KOPT-K1 (cell line): ENCODE results near the gene TOPAZ1.

ENCODE experiments used
- H3K27ac ChIP-seq: fragments of 200-600 bp; sonication (generic); 2 replicates; pipeline ENCODE4 v1.5.1; 2016; ENCODE audit warnings: antibody characterized with exemption, mild to moderate bottlenecking, low read depth, low read length; ENCODE audit not compliant: poor library complexity, severe bottlenecking
- H3K36me3 ChIP-seq: fragments of 200-600 bp; sonication (generic); 2 replicates; pipeline ENCODE4 v1.5.1; 2017; ENCODE audit warnings: antibody characterized with exemption, mild to moderate bottlenecking, low read length, moderate library complexity; ENCODE audit not compliant: insufficient read depth
- H3K9me3 ChIP-seq: fragments of 200-600 bp; sonication (generic); 2 replicates; pipeline ENCODE4 v1.5.1; 2017; ENCODE audit warnings: antibody characterized with exemption, low read length, mild to moderate bottlenecking; ENCODE audit not compliant: insufficient read depth, poor library complexity, severe bottlenecking

TOPAZ1 gene

DNA sequence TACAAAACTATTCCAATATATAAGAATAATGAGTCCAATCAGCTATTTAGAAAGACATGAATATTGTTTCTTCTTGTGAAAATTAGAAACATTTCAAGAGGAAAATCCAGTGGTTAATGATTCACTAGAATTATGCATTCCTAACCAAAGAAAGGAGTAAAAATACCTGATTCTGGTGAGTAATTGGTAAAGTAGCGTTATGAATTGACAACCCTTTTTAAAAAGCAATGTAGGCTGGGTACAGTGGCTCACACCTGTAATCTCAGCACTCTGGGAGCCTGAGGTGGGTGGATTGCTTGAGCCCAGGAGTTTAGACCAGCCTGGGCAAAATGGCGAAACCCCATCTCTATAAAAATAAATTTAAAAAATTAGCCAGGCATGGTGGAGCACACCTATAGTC is 43.3 kb downstream of the TOPAZ1 start:
- Histone ChIP-seq H3K27ac (no peak overlapping the region), H3K9me3 (no peaks in the 10 kb centered on the region), H3K36me3 (no peaks in the 10 kb centered on the region)

DNA sequence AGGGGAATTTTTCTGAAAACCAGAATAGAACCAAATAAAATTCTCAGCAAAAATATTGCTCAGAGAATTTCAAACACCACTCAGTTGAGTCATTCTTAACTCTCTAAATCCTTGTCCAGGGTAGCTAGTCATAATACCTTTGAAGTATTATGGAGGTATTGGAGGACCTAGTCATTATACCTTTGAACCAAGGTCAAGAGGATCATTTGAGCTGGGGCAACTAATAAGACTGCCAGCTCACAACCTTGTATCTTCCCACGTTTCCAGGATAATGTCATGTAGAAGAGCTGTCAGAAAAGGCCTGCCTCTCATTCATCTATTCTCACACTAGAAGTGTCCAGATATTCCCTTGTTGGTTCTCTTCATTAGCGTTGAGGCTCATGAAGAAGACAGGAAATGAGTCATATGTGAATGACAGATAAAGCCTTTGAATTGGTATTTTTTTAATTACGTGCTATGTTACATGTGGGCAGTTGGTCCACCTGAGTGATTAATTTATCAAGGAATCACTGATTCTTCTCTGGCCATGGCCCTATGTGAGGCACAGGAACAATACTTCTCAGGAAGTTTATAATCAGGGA is 48.3 kb downstream of the TOPAZ1 start:
- Histone ChIP-seq H3K27ac (no peak overlapping the region), H3K9me3 (no peaks in the 10 kb centered on the region), H3K36me3 (no peaks in the 10 kb centered on the region)

DNA sequence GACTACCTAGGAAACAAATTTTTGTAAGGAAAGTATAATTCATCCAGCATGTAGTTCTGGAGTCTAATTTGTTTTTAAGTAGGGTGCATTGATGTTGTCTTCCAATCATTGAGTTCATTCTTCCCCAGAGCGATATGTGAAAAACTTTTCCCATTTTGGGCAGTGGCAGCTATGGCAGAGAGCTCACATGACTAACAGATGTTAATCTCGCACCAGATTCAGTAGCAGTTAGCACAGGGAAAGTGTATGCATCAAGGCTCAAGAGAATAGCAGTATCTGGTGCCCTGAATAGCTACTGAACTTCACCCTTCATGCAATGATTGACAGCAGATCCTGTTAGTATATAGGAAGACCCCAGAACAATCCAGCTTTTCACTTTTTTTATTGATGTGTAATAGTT is 50.6 kb downstream of the TOPAZ1 start:
- Histone ChIP-seq H3K27ac (no peak overlapping the region), H3K36me3 (no peaks in the 10 kb centered on the region), H3K9me3 (no peaks in the 10 kb centered on the region)

DNA sequence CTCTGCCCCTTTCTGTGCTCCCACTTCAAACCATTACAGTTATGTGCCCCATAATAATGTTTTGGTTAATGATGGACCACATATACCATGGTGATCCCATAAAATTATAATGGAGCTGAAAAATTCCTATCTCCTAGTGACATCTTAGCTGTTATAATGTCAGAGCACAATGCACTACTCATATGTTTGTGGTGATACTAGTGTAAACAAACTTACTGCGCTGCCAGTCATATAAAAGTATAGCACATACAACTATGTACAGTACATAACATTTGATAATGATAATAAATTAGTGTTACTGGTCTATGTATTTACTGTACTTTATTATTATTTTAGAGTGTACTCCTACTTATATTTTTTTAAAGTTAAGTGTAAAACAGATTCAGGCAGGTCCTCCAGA is 51.3 kb downstream of the TOPAZ1 start:
- Histone ChIP-seq H3K36me3 (no peaks in the 10 kb centered on the region), H3K9me3 (no peaks in the 10 kb centered on the region), H3K27ac (no peak overlapping the region)

DNA sequence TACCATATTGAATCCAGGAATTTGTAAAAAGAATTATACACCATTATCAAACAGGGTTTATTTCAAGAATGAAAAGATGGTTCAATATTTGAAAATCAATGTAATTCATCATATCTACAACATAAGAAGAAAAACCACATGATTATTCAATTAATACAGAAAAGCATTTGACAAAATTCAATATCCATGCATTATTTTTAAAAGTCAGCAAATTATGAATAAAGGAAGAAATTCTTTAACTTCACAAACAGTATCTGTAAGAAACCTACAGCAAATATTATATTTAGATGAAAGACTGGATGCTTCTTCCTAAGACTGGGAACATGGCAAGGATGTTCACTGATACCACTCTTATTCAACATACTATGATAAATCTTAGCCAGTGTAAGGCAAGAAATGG is 55.6 kb downstream of the TOPAZ1 start:
- no peak overlapping the region for H3K27ac ChIP-seq
- no peaks in the 10 kb centered on the region for H3K9me3 ChIP-seq
- H3K36me3 ChIP-seq: no peaks in the 10 kb centered on the region

DNA sequence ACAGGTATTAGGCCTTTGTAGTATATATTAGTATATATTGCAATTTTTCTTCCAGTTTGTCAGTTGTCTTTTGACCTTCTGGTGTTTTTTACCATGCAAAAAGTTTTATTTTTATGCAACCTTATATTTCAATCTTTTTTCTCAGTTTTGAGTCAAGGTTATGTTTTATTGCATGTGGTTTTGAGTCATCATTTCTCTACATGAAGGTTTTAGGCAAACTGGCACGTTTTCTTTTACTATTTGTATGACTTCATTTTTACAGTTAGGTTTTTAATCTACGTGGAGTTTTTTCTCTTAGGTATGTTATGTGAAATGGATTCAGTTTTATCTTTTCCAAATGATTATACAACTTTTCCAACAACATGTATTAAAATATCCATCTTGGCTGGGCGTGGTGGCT is 60.1 kb downstream of the TOPAZ1 start:
- Histone ChIP-seq H3K27ac (no peak overlapping the region), H3K9me3 (no peaks in the 10 kb centered on the region), H3K36me3 (no peaks in the 10 kb centered on the region)

DNA sequence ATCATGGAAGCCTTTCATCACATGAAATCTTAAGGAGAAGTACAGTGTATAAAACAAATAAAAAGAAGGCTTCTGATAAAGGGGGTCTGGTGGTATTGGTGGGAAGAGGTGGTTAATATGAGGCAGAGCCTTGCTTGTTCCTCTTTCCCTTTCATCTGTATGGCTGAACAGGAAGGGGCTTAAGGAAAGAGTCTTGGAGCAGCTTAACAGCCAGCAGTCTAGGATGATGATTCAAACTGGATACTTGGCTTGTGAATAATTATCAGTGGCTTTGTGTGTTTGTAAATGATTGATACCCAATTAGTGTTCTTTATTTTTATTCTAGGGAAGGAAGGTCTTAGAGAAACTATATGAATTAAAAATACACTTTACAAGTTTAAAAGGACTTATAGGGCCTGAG is 67.8 kb downstream of the TOPAZ1 start:
- Histone ChIP-seq H3K27ac (no peak overlapping the region), H3K9me3 (no peaks in the 10 kb centered on the region), H3K36me3 (no peaks in the 10 kb centered on the region)

DNA sequence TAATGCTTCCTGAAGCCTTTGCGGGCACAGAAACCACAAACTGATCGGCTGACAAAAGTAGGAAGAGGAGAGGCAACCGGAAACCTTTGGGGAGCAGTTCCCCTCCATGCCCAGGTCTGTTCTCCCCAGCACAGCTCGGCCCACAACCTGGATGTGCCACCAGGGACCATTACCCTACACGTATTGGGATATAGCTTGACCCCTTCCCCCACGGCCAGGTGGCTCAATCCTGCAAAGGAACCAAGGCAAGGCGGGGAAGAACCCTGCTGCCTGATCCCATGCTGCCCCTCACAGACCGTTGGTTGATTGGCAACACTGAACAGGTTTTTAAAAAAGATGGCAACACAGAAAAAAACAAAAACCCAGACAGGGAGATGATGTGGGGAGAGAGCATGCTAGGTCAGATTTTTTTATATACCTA is 77.2 kb downstream of the TOPAZ1 start:
- Histone ChIP-seq H3K9me3 (no peaks in the 10 kb centered on the region), H3K36me3 (no peaks in the 10 kb centered on the region), H3K27ac (no peak overlapping the region)

DNA sequence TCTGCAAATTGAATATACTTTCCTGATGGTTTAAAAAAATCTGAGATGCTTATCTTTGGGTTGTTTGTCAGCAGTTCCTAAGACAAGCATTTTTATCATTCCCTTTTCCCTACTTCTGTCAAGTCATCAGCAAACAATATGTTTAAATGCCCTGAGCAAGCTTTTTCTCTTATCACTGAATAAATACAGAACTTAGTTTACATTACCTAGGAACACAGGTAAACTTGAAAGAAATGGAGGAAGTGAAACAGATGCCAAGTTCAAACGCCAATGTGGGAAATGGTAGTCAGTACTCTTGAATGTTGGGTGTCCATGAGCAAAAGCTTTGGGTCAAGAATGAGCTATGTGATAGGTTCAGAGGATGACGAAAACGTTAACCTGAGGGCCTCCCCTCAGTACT is 79.6 kb downstream of the TOPAZ1 start:
- H3K36me3 ChIP-seq: no peaks in the 10 kb centered on the region
- H3K27ac ChIP-seq: no peak overlapping the region
- H3K9me3 ChIP-seq: peaks cover 3% of the 10 kb centered on the region

DNA sequence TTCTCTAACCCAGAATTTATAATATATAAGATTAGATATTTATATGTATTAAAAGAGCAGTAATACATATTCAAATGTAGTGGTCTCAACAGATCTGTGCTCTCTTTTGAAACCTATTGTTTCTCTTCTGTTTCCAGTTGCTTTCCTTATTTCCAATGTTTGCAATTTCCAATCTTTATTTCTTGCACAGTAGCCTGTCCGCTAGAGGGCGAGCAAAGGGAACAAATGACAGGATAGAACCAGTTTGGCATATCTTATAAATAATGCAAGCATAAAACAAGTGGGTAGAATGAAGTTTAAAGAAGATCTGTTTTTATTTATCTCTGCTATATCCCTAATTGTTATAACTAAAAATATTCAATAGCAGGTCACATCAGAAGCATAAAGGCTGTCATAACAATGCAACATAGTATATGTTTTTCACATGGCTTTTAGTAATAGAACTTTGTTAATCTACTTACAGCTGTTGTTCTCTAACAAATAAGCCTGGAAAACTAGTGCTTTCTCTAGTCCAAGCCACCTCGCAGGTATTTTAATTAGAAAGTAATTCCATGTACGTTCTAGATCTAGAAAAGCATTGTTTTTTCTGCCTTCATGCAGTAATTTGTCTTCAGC is 81.8 kb downstream of the TOPAZ1 start:
- Histone ChIP-seq H3K27ac (no peak overlapping the region), H3K9me3 (peaks cover 3% of the 10 kb centered on the region), H3K36me3 (no peaks in the 10 kb centered on the region)

DNA sequence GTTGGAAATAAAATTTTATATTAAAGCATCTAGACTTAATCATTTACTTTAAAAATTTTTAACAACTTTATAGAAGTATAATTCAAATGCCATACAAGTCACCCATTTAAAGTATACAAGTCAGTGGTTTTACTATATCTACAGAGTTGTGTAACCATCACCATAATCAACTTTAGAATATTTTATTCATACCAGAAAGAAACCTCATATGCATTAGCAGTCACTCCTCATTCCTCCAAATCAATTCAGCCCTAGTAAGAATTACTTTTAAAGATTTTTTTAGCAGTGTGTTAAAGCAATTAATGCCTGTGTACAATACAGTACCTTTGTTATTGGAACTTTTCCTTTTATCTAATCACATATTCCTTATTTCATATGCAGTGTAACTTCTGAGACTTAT is 82.9 kb downstream of the TOPAZ1 start:
- H3K36me3 ChIP-seq: no peaks in the 10 kb centered on the region
- H3K9me3 ChIP-seq: peaks cover 3% of the 10 kb centered on the region
- H3K27ac ChIP-seq: no peak overlapping the region

DNA sequence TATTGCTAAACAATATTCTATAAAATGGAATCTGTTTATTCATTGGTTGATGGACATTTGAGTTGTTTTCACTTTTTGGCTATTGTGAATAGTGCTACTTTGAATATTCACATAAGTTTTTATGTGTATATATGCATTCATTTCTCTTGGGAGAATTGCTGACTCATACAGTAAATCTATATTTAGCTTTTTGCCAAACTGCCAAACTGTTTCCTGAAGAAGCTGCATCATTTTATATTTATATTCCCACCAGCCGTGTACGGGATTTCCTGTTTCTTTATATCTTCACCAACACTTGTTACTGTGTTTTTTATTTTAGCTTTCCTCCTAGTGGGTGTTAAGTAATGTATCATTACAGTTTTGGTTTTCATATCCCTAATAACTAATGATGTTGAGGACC is 84.3 kb downstream of the TOPAZ1 start:
- Histone ChIP-seq H3K36me3 (no peaks in the 10 kb centered on the region), H3K27ac (no peak overlapping the region), H3K9me3 (peaks cover 3% of the 10 kb centered on the region)

DNA sequence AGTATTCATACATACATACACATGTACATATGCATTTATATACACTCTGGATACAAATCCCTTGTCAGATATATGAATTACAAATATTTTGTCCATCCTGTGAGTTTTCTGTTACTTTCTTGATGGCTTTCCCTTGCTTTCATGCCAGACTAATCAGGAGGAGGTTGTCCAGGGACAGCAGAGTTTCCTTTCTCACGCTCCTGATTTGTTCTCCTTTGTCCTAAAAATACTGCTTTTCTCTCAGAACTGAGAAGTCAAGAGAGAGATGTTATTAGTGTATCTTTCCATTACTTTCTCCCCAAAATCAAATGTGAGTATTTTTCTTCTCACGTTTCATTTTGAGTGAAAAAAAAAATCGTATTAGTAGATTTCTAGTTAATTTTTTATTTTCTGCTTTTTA is 84.8 kb downstream of the TOPAZ1 start:
- no peaks in the 10 kb centered on the region for H3K36me3 ChIP-seq
- no peak overlapping the region for H3K27ac ChIP-seq
- peaks cover 3% of the 10 kb centered on the region for H3K9me3 ChIP-seq

DNA sequence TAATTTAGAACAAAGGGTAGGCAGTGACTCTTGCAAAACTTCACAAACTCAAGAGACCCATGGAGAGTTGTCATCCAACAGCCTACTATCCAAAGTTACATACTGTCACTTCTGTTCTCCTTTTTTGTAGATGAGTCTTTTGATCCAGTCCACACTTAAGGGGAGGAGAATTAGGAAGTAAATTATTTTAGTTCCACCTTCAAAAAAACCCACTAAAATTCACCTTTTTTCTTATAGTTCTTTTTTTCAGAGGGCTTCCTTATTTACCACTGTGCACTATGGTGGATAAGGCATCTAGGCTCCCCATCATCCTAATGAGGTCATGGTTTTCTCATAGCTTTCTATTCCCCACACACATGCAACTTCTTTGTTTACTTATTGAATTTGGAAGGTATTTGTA is 88.3 kb downstream of the TOPAZ1 start:
- Histone ChIP-seq H3K27ac (no peak overlapping the region), H3K36me3 (no peaks in the 10 kb centered on the region), H3K9me3 (peaks cover 3% of the 10 kb centered on the region)

DNA sequence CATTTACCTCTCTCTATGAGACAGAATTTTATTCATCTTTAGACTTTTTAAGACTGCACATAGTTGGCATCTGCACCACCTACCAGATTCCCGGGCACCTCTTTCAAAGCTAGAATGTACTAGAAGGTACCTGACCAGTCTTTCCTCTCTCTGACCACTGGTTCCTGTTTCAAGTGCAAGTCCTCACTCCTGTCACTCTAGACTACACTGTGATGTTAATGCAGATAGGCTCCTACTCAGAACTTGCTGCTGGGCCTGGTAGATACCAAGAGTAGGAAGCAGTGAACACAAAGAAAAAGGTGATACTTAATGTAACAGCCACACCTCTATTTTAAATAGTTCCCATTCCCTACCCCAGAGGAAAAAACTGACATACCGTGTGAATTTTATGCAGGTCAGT is 88.8 kb downstream of the TOPAZ1 start:
- Histone ChIP-seq H3K9me3 (peaks cover 3% of the 10 kb centered on the region), H3K36me3 (no peaks in the 10 kb centered on the region), H3K27ac (no peak overlapping the region)

DNA sequence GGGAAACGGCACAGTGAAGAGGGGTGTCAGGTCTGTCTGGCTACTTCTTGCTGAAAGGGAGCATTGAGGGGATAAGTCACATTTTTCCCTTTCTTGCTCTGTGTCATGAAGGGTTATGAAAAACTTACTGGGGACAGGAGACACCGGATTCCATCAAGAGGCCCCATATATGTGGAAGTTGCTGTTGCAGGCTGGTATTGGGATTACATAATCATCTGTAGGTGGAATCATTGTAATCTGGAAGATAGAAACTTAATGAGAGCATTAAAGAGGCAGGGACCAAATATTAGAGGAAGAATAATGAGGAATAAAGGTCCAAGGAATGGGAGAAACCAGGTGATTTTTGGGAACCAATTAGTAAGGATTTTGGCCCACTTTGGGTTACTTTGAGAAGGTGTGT is 92.6 kb downstream of the TOPAZ1 start:
- Histone ChIP-seq H3K9me3 (no peaks in the 10 kb centered on the region), H3K27ac (no peak overlapping the region), H3K36me3 (no peaks in the 10 kb centered on the region)
